NCI-H2029 treated with DMSO at 0.1 percent for 48 hours (cell line): ENCODE measurements around the gene EML4.
"Not testable (repeated sequence)": the region's sequence is repeated elsewhere in the genome, so short reads cannot be mapped to it uniquely, and the experiment has no call there.

Experiments used
- DNase-seq: peaks from one replicate; lab custom pipeline; 2025; lab: John Stamatoyannopoulos, UW

EML4 gene

GRCh38 chr2:42334865-42335264, 165.7 kb downstream of the EML4 start:
- DNase-seq = not testable (repeated sequence)

DNA sequence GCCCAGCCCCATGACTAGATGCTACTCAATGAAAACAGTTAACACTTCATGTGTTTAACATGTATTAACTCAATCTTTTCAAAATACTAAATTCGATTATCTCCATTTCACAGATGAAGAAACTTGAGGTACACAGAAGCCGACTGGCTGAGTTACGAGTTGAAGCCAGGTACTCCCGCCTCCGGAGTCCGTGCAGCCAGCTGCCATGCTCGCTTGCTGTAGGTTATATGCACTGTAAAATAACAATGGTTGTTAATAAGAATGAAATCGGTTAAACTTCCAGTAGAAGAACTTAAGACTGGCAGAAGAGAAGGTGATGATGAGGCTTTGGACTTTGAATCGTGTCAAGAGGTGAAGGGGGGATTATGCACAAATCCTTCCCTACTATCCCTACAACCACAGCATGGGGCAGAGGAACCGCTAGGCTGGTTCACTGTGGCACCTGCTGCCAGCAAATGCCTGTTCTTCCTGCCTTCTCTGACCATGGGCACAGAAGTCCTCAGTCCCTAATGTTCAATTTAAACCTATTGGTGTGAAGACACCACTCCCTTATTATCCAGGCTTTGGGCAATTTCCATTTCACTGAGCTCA, 166.5 kb downstream of the EML4 start:
- DNase-seq = no peak

DNA sequence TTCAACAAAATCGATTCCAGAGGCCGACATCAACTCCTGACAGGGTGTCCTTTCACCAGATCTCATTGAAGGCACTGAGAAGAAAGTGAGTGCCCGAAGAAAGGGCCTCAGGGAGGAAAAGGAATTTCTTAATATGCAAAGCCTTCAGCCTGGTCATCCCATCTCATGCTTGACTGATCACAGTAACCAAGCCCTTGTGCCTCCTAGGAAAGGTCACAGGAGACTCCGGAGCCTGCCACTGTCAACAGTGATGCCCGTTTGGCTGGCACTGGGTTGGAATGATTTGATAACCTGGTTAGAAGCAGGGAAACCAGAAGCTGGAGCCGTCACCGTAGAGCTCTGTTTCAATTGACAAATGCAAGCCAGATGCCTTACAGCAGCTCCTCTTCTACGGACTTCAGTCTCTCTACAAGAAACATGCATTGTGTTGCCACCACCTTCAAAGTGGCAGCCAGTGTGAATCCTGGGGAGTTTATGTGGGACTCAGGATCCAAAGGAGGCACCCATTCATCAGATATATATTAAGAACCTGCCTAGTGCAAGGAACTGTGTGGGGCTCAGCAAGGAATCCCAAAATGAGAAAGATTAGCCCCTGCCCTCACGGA, 167.3 kb downstream of the EML4 start:
- DNase-seq = no peak

- no peak for DNase-seq
Measured at GRCh38 chr2:42337356-42337820, 168.2 kb downstream of the EML4 start.

GRCh38 chr2:42337846-42338566, 168.9 kb downstream of the EML4 start:
- no peak for DNase-seq

- no peak for DNase-seq
Measured at GRCh38 chr2:42338567-42339190, 169.5 kb downstream of the EML4 start.

DNA sequence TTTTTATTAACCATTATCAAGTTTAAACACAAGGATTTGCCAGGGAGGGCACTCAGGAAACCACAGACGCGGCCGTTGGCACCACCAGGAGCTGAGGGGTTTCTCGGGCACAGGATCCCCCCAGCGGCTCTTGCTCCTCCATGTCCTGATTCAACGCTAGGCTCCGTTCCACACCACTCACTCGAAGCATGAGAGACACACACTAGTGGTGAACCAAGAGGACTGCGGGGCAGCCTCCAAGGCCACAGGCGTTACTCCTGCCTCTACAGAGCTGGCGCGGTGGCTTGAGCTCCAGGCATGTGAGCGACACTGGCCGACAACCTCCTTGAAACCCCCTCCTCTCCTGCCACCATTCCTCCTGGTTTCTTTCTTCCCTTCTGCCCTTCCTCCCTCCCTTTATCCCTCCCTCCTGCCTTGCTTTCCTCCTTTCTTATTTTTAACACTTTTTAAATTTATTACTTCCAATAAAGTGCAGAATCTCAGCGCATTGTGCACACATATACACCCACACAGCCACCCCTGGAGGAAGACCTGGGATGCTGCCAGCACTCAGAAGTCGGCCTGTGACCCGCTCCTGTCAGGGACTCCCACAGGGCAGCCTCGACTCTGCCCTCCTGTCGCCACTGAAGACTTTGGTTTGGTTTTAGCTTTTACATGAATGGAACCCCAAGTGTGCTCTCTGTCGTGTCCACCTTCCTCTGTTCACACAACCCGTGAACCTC, 170.2 kb downstream of the EML4 start:
- DNase-seq = no peak

GRCh38 chr2:42340045-42340937, 171.1 kb downstream of the EML4 start:
- no peak for DNase-seq

DNA sequence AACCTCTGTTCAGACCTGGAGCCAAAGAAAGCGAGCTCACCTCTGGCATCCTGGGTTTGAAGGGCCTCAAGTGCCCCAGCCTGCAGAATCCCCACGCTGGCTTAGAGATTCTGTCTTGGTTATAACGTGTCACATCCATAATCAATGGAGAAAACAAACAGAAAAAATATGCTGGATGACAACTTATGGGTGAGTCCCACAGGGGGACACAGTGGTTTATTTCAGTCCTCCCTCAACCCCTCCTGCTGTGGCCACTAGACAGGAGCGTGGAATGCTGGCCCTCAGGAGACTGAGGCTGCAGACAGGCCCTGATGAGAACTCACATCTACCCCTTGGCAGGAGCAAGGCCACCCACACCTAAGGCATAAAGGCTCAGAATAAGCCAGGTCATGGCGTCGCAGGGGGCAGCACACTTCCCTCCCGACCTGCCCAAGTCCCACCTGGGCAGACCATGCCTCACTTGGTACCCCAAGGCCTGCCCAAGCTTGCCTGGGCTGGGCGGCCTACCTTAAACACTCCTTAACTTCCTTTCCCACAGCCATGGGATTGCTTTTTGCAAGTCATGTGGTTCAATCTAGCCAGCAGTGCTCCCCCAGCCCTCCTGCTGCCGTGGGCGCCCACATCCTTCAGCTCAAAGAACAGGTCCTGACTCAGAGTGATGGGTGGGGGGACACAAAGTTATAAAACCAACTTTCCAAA, 171.9 kb downstream of the EML4 start:
- DNase-seq = no peak

- DNase-seq = no peak
Measured at GRCh38 chr2:42342061-42342794, 173.1 kb downstream of the EML4 start.

- no peak for DNase-seq
Measured at GRCh38 chr2:42342795-42343241, 173.7 kb downstream of the EML4 start.

DNA sequence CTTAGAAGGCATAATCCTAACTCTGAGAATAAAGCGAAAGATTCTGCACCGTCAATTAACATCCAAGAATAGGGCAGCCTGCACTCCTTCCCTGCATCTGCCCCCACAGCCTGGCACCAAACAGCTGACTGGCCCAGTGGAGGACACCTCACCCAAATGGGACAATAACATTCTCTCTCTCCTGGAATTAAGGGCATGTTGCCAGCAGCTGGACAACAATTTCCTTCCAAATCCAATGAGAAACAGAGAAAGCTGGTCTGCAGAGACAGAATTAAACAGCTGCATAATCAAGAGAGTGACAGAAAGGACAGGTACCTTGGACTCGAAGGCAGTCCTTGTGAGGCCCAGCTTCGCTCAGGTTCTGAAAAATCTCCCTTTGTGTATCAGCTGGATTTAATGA, 176.8 kb downstream of the EML4 start:
- no peak for DNase-seq

- DNase-seq = not testable (repeated sequence)
Measured at GRCh38 chr2:42346856-42347255, 177.7 kb downstream of the EML4 start.

DNA sequence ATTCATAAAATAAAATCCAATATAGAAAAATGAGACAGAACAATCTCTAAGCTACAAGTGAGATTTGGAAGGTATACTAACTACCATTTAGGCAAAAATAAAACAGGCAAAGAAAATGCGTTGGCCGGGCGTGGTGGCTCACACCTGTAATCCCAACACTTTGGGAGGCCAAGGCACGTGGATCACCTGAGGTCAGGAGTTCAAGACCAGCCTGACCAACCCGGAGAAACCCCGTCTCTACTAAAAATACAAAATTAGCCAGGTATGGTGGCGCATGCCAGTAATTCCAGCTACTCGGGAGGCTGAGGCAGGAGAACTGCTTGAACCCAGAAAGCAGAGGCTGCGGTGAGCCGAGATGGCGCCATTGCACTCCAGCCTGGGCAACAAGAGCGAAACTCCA, 178.4 kb downstream of the EML4 start:
- not testable (repeated sequence) for DNase-seq

- DNase-seq = no peak
Measured at GRCh38 chr2:42348113-42348805, 179.1 kb downstream of the EML4 start.

GRCh38 chr2:42350434-42351063, 181.4 kb downstream of the EML4 start:
- no peak for DNase-seq

DNA sequence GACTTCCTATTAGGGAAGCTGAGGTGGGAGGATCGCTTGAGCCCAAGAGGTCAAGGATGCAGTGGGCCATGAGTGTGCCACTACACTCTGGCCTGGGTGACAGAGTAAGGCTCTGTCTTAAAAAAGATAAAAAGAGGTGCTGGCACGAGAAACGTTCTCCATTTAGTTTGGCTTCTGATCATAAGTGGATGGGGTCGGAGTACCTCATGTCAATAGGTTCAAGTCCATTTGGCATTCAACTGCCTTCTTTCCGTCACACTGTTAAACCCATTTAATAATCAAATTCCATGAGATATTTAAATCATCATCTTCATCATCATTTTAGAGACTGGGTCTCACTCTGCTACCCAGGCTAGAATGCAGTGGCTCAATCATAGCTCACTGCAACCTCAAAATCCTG, 182.7 kb downstream of the EML4 start:
- DNase-seq = no peak

- DNase-seq = no peak
Measured at GRCh38 chr2:42353792-42354429, 184.8 kb downstream of the EML4 start.
